ENCODE measurements around the gene PCDHGA5.

DNA sequence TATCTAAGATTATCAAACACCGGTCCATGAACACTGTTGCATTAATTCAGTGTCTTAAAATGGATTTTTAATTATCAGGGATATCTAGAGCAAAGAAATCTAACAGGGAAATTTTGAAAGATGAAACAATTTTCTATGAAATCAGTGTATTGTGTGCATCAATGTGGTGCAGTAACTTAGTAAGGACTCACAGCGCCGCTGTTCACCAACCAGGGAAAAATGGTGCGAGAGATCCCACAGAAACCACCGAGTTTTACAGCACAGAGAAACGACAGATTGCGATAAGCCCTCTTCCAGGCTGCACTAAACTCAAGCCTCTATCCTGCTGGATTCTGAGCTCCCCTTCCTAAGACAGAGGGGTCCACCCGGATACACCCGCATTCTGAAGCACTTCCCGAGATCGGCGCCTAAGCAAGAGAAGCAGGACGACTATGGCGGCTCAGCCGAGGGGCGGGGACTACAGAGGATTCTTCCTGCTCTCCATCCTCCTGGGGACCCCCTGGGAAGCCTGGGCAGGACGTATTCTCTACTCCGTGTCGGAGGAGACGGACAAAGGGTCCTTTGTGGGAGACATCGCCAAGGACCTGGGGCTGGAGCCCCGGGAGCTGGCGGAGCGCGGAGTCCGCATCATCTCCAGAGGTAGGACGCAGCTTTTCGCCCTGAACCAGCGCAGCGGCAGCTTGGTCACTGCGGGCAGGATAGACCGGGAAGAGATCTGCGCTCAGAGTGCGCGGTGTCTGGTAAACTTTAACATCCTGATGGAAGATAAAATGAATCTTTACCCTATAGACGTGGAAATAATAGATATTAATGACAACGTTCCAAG is 18.7 kb downstream of the PCDHGA5 start, which contains the start of gene PCDHGA7:
- no peak for TF ChIP-seq POLR2AphosphoS5 (IDR thresholded peaks at IDR 0.05; ENCODE audit: insufficient read depth in 1 of 2, low read depth in 1 of 2)
- TF ChIP-seq, protein P1, sequence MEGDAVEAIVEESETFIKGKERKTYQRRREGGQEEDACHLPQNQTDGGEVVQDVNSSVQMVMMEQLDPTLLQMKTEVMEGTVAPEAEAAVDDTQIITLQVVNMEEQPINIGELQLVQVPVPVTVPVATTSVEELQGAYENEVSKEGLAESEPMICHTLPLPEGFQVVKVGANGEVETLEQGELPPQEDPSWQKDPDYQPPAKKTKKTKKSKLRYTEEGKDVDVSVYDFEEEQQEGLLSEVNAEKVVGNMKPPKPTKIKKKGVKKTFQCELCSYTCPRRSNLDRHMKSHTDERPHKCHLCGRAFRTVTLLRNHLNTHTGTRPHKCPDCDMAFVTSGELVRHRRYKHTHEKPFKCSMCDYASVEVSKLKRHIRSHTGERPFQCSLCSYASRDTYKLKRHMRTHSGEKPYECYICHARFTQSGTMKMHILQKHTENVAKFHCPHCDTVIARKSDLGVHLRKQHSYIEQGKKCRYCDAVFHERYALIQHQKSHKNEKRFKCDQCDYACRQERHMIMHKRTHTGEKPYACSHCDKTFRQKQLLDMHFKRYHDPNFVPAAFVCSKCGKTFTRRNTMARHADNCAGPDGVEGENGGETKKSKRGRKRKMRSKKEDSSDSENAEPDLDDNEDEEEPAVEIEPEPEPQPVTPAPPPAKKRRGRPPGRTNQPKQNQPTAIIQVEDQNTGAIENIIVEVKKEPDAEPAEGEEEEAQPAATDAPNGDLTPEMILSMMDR (IDR thresholded peaks at IDR 0.05) = no peak

Data from vagina (tissue), 2 donors.